Endothelial cell (in vitro differentiated cells): ENCODE data around the gene RNF215. TPM values are rescaled to one million over a fixed set of nuclear protein-coding genes. Genes with fewer than 3 reads are reported as not detected.
"Not testable (repeated sequence)": the region's sequence is repeated elsewhere in the genome, so short reads cannot be mapped to it uniquely, and the experiment has no call there.

Experiments
- DNase-seq: peaks from one replicate; pipeline ENCODE4 v3.0.0; 2021; ENCODE audit warnings: low spot score
- H3K27ac Mint-ChIP-seq: one replicate; pipeline ENCODE4 v1.8.0; 2021; ENCODE audit warnings: mixed read lengths, inconsistent platforms; ENCODE audit not compliant: unreplicated experiment
- H3K27me3 Mint-ChIP-seq: one replicate; pipeline ENCODE4 v1.8.0; 2021; ENCODE audit warnings: mild to moderate bottlenecking, moderate library complexity, mixed read lengths, inconsistent platforms; ENCODE audit not compliant: unreplicated experiment
- H3K36me3 Mint-ChIP-seq: one replicate; pipeline ENCODE4 v1.8.0; 2021; ENCODE audit warnings: mild to moderate bottlenecking, low read depth, mixed read lengths, inconsistent platforms; ENCODE audit not compliant: unreplicated experiment
- H3K4me1 Mint-ChIP-seq: one replicate; pipeline ENCODE4 v1.8.0; 2021; ENCODE audit warnings: mild to moderate bottlenecking, mixed read lengths, inconsistent platforms; ENCODE audit not compliant: unreplicated experiment
- H3K4me3 Mint-ChIP-seq: one replicate; pipeline ENCODE4 v1.8.0; 2021; ENCODE audit warnings: mild to moderate bottlenecking, mixed read lengths, inconsistent platforms; ENCODE audit not compliant: unreplicated experiment
- H3K9me3 Mint-ChIP-seq: one replicate; pipeline ENCODE4 v1.8.0; 2021; ENCODE audit warnings: mixed read lengths, inconsistent platforms; ENCODE audit not compliant: unreplicated experiment
- CTCF ChIP-seq: fragments of 200-600 bp; sonication (generic); IDR thresholded peaks from one replicate; pipeline ENCODE4 v1.5.0; 2021; ENCODE audit warnings: antibody characterized with exemption; ENCODE audit not compliant: unreplicated experiment
- total RNA-seq: library from RNA; stranded (reverse); fragmentation: NEBNext Ultra II Directional; extraction: Animal tissue kit (Norgen Biotek cat#: 25700); gene quantifications from one replicate; pipeline ENCODE4 v1.2.1, GENCODE V29; 2021; ENCODE audit not compliant: unreplicated experiment

RNF215 gene
- total RNA-seq, 1 donor from 2014 or later = 39.1 TPM

GRCh38 chr22:30405731-30406130, 18.5 kb upstream of the RNF215 start:
- no peak overlapping the region for H3K4me3 Mint-ChIP-seq
- H3K27me3 Mint-ChIP-seq = peaks cover 9% of the 10 kb centered on the region
- no peak for TF ChIP-seq CTCF
- H3K36me3 Mint-ChIP-seq = peaks cover 4% of the 10 kb centered on the region
- DNase-seq = no peak
- no peak overlapping the region for H3K27ac Mint-ChIP-seq
- peaks cover 7% of the 10 kb centered on the region for H3K4me1 Mint-ChIP-seq
- H3K9me3 Mint-ChIP-seq = no peaks in the 10 kb centered on the region

- no peak overlapping the region for H3K27ac Mint-ChIP-seq
Measured at GRCh38 chr22:30404307-30404706, 17.1 kb upstream of the RNF215 start.

GRCh38 chr22:30402766-30403104, 15.5 kb upstream of the RNF215 start:
- DNase-seq, H3K27ac Mint-ChIP-seq, H3K36me3 Mint-ChIP-seq, H3K4me3 Mint-ChIP-seq, H3K27me3 Mint-ChIP-seq, H3K9me3 Mint-ChIP-seq: not testable (repeated sequence)
- H3K4me1 Mint-ChIP-seq = peaks cover 13% of the 10 kb centered on the region

More at GRCh38 chr22:30404307-30404706, 17.1 kb upstream of the RNF215 start:
- no peak for DNase-seq
- Mint-ChIP-seq H3K27me3 (peaks cover 9% of the 10 kb centered on the region), H3K9me3 (no peaks in the 10 kb centered on the region), H3K36me3 (peaks cover 2% of the 10 kb centered on the region), H3K4me1 (peaks cover 7% of the 10 kb centered on the region), H3K4me3 (no peak overlapping the region)
- TF ChIP-seq CTCF = no peak

- H3K27ac Mint-ChIP-seq = no peak overlapping the region
- no peak for DNase-seq
Measured at GRCh38 chr22:30402028-30402765, 15.0 kb upstream of the RNF215 start.

GRCh38 chr22:30401024-30401423, 13.8 kb upstream of the RNF215 start:
- peaks cover 15% of the 10 kb centered on the region for H3K4me1 Mint-ChIP-seq

More at GRCh38 chr22:30402028-30402765, 15.0 kb upstream of the RNF215 start:
- Mint-ChIP-seq H3K36me3 (no peaks in the 10 kb centered on the region), H3K9me3 (no peaks in the 10 kb centered on the region), H3K27me3 (peaks cover 13% of the 10 kb centered on the region), H3K4me3 (no peak overlapping the region), H3K4me1 (peaks cover 15% of the 10 kb centered on the region)
- no peak for TF ChIP-seq CTCF

DNA sequence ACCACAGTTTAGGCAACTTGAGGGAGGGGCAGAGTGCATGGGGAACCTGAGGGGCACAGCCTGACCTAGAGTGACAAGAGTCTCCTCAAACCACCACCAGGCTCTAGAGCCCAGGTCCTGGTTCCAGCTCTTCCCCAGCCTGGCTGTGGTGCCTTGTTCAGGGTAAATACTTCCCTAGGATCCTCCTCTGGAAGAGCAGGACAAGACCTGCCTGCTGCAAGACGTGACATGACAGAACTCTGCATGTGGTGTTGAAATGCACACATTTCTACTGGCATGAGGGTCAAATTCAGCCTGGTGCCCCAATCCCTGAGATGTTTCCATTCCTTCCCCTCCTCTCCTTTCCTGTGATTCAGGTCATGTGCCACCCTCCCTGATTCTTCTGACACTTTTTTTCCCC, 12.9 kb upstream of the RNF215 start:
- peaks cover 13% of the 10 kb centered on the region for H3K27me3 Mint-ChIP-seq
- no peak overlapping the region for H3K27ac Mint-ChIP-seq
- DNase-seq = no peak
- H3K9me3 Mint-ChIP-seq = no peaks in the 10 kb centered on the region
- H3K4me3 Mint-ChIP-seq = no peak overlapping the region
- no peaks in the 10 kb centered on the region for H3K36me3 Mint-ChIP-seq
- peaks cover 15% of the 10 kb centered on the region for H3K4me1 Mint-ChIP-seq
- no peak for TF ChIP-seq CTCF

More at GRCh38 chr22:30401024-30401423, 13.8 kb upstream of the RNF215 start:
- not testable (repeated sequence) for H3K27ac Mint-ChIP-seq, H3K9me3 Mint-ChIP-seq, H3K4me3 Mint-ChIP-seq, DNase-seq, H3K36me3 Mint-ChIP-seq
- H3K27me3 Mint-ChIP-seq = peaks cover 14% of the 10 kb centered on the region
